Esophagus muscularis mucosa (tissue), 4 donors: ENCODE results near the gene CNOT2.

Experiments used
- EP300 ChIP-seq: sonication (generic); formaldehyde crosslinking; IDR thresholded peaks from one replicate; pipeline ENCODE4 v1.6.1; 2017; ENCODE audit warnings: antibody characterized with exemption
- POLR2A ChIP-seq: fragments of 450-650 bp; IDR thresholded peaks from one replicate; pipeline ENCODE4 v1.6.1; 2017; ENCODE audit warnings: antibody characterized with exemption, moderate library complexity, mild to moderate bottlenecking, low read depth
- TF ChIP-seq, protein P1 (sequence below), 3 experiments: fragments of 200-600 bp in 2 of 3; fragments of 450-650 bp in 1 of 3; sonication (generic) in 2 of 3; IDR thresholded peaks; one replicate each; pipeline ENCODE4 v1.5.1; 2017 to 2019; ENCODE audit warnings: antibody characterized with exemption in 3 of 3, mild to moderate bottlenecking in 2 of 3, moderate library complexity in 1 of 3

DNA sequence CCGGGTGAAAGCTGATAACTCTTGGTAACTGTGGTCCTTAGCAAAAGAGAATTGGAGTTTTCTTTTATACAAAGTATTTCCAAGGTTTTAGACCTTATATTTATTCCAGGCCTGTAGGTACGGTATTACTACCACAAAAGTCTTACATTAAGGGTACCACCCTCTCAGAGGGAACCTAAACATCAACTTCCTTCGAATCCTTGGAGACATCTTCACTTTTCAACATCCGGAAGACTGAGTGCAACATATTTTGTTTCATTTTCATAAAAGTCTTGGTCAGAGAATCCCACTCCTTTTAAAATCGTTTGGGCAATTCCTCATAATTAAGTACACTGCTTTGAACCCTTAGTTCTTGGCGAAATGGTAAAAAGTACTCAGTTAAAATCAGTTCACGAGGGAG, 1.2 kb downstream of the CNOT2 start:
- no peak for TF ChIP-seq EP300
- TF ChIP-seq, protein P1, sequence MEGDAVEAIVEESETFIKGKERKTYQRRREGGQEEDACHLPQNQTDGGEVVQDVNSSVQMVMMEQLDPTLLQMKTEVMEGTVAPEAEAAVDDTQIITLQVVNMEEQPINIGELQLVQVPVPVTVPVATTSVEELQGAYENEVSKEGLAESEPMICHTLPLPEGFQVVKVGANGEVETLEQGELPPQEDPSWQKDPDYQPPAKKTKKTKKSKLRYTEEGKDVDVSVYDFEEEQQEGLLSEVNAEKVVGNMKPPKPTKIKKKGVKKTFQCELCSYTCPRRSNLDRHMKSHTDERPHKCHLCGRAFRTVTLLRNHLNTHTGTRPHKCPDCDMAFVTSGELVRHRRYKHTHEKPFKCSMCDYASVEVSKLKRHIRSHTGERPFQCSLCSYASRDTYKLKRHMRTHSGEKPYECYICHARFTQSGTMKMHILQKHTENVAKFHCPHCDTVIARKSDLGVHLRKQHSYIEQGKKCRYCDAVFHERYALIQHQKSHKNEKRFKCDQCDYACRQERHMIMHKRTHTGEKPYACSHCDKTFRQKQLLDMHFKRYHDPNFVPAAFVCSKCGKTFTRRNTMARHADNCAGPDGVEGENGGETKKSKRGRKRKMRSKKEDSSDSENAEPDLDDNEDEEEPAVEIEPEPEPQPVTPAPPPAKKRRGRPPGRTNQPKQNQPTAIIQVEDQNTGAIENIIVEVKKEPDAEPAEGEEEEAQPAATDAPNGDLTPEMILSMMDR (IDR thresholded peaks at IDR 0.05): no peak
- TF ChIP-seq POLR2A: no peak
